H1 (cell line): ENCODE results near the gene CDV3. TPM values are rescaled to one million over a fixed set of nuclear protein-coding genes. Genes with fewer than 3 reads are reported as not detected.

Source experiments
- CTCF ChIA-PET: fragments of 300-600 bp; sonication (Branson Sonifier 250); formaldehyde crosslinking; loops from one replicate; lab custom pipeline; 2021; ENCODE audit not compliant: partially characterized antibody; lab: Charles Lee
- POLR2A ChIA-PET: fragments of 300-600 bp; sonication (Branson Sonifier 250); formaldehyde crosslinking; loops from one replicate; lab custom pipeline; 2021; ENCODE audit warnings: inconsistent platforms; ENCODE audit not compliant: partially characterized antibody; lab: Charles Lee
- DNase-seq, 2 experiments: peaks; one replicate each; pipeline versions ENCODE4 v3.0.0 to v3.0.0-alpha.2; 2010 to 2022; ENCODE audit warnings: low spot score in 2 of 2, low read depth in 1 of 2, mixed read lengths in 1 of 2
- FAIRE-seq: peaks from 2 replicates; lab custom pipeline; 2011; peaks lifted over from hg19 to GRCh38; lab: Jason Lieb, UNC
- H2AFZ ChIP-seq: 2 replicates; pipeline ENCODE4 v1.8.1; 2012; ENCODE audit warnings: low read length, inconsistent platforms
- H2AK5ac ChIP-seq: 2 replicates; pipeline ENCODE4 v1.6.1; 2013; ENCODE audit warnings: low read depth, low read length
- H2BK120ac ChIP-seq: replicated peaks from 2 replicates; pipeline ENCODE3; 2013; ENCODE audit warnings: low read depth, low read length, inconsistent platforms
- H2BK12ac ChIP-seq: 2 replicates; pipeline ENCODE4 v1.6.1; 2013; ENCODE audit warnings: low read depth, low read length
- H2BK15ac ChIP-seq: 2 replicates; pipeline ENCODE4 v1.6.1; 2013; ENCODE audit warnings: low read length
- H2BK20ac ChIP-seq: 2 replicates; pipeline ENCODE4 v1.6.1; 2013; ENCODE audit warnings: low read length
- H2BK5ac ChIP-seq: 2 replicates; pipeline ENCODE4 v1.6.1; 2013; ENCODE audit warnings: low read depth, low read length
- H3K14ac ChIP-seq: 2 replicates; pipeline ENCODE4 v1.6.1; 2013; ENCODE audit warnings: inconsistent platforms; ENCODE audit not compliant: insufficient read length
- H3K18ac ChIP-seq: 2 replicates; pipeline ENCODE4 v1.6.1; 2013; ENCODE audit warnings: low read length; ENCODE audit errors: extremely low read depth
- H3K23ac ChIP-seq: 2 replicates; pipeline ENCODE4 v1.6.1; 2013; ENCODE audit warnings: inconsistent platforms; ENCODE audit not compliant: insufficient read length
- H3K23me2 ChIP-seq: 2 replicates; pipeline ENCODE4 v1.6.1; 2013; ENCODE audit warnings: low read depth, low read length
- H3K27ac ChIP-seq: 2 replicates; pipeline ENCODE4 v1.6.1; 2011; ENCODE audit warnings: low read depth, low read length, inconsistent platforms
- H3K27me3 ChIP-seq, 4 experiments: replicated peaks in 1 of 4; 1 replicate in 1 of 4; 2 replicates in 3 of 4; pipeline versions ENCODE4 v1.6.1 to v1.8.1; 2011 to 2013; ENCODE audit warnings: low read length in 3 of 4, mild to moderate bottlenecking in 3 of 4, inconsistent platforms in 2 of 4, mixed read lengths in 2 of 4, moderate library complexity in 1 of 4; ENCODE audit not compliant: control insufficient read depth in 3 of 4, insufficient read depth in 3 of 4; ENCODE audit errors: extremely low read depth in 1 of 4
- H3K36me3 ChIP-seq, 4 experiments: 2 replicates each; pipeline versions ENCODE4 v1.6.1 to v1.8.1; 2011 to 2013; ENCODE audit warnings: mild to moderate bottlenecking in 4 of 4, low read length in 3 of 4, moderate library complexity in 2 of 4, control low read depth in 1 of 4, inconsistent platforms in 1 of 4; ENCODE audit not compliant: insufficient read depth in 4 of 4, control insufficient read depth in 2 of 4
- H3K4ac ChIP-seq: replicated peaks from 2 replicates; pipeline ENCODE3; 2013; ENCODE audit warnings: low read length, low read depth, mixed read lengths, inconsistent platforms; ENCODE audit not compliant: insufficient read length
- H3K4me1 ChIP-seq, 4 experiments: replicated peaks in 1 of 4; 1 replicate in 1 of 4; 2 replicates in 3 of 4; pipeline versions ENCODE4 v1.6.1 to v1.8.1; 2011 to 2013; ENCODE audit warnings: low read length in 3 of 4, inconsistent platforms in 2 of 4, mixed read lengths in 1 of 4; ENCODE audit not compliant: insufficient read depth in 4 of 4, control insufficient read depth in 3 of 4
- H3K4me2 ChIP-seq, 2 experiments: 2 replicates each; pipeline versions ENCODE4 v1.6.1 to v1.8.1; 2011 to 2013; ENCODE audit warnings: low read depth in 2 of 2, low read length in 2 of 2, control low read depth in 1 of 2, inconsistent platforms in 1 of 2, mild to moderate bottlenecking in 1 of 2; ENCODE audit not compliant: insufficient read depth in 1 of 2
- H3K4me3 ChIP-seq, 4 experiments: fragments of 200-600, 300-600 bp in 1 of 4; sonication (generic), shearing (Covaris generic), sonication (Bioruptor Twin) in 1 of 4; 2 replicates each; pipeline versions ENCODE4 v1.5.1 to v1.8.1; 2011 to 2016; ENCODE audit warnings: low read length in 4 of 4, low read depth in 3 of 4, control low read depth in 2 of 4, inconsistent platforms in 2 of 4, mild to moderate bottlenecking in 2 of 4, mixed read lengths in 1 of 4, moderate library complexity in 1 of 4; ENCODE audit not compliant: insufficient read depth in 2 of 4; ENCODE audit errors: extremely low read depth in 1 of 4
- H3K56ac ChIP-seq: replicated peaks from 2 replicates; pipeline ENCODE3; 2013; ENCODE audit warnings: low read depth, mild to moderate bottlenecking, mixed read lengths, low read length, inconsistent platforms; ENCODE audit not compliant: insufficient read length
- H3K79me1 ChIP-seq: 2 replicates; pipeline ENCODE4 v1.6.1; 2013; ENCODE audit warnings: low read depth, low read length, control low read depth
- H3K79me2 ChIP-seq, 2 experiments: 2 replicates each; pipeline versions ENCODE4 v1.6.1 to v1.8.1; 2012 to 2013; ENCODE audit warnings: low read length in 2 of 2, mild to moderate bottlenecking in 2 of 2, inconsistent platforms in 1 of 2; ENCODE audit not compliant: insufficient read depth in 2 of 2, control insufficient read depth in 1 of 2
- H3K9ac ChIP-seq, 4 experiments: replicated peaks in 1 of 4; 1 replicate in 1 of 4; 2 replicates in 3 of 4; pipeline versions ENCODE4 v1.6.1 to v1.8.1; 2011 to 2013; ENCODE audit warnings: low read depth in 3 of 4, low read length in 3 of 4, control low read depth in 2 of 4, mild to moderate bottlenecking in 2 of 4, moderate library complexity in 2 of 4, inconsistent platforms in 1 of 4; ENCODE audit errors: extremely low read depth in 1 of 4
- H3K9me3 ChIP-seq, 2 experiments: 2 replicates each; pipeline versions ENCODE4 v1.6.1 to v1.8.1; 2012 to 2013; ENCODE audit warnings: mild to moderate bottlenecking in 2 of 2, moderate library complexity in 2 of 2, control low read depth in 1 of 2, inconsistent platforms in 1 of 2, low read depth in 1 of 2, low read length in 1 of 2, mixed read lengths in 1 of 2; ENCODE audit not compliant: insufficient read depth in 2 of 2
- H4K20me1 ChIP-seq, 2 experiments: replicated peaks in 1 of 2; 2 replicates each; pipeline versions ENCODE3 to v1.8.1; 2011 to 2013; ENCODE audit warnings: inconsistent platforms in 2 of 2, low read length in 2 of 2, mild to moderate bottlenecking in 1 of 2; ENCODE audit not compliant: insufficient read depth in 2 of 2, control insufficient read depth in 1 of 2
- H4K5ac ChIP-seq: 2 replicates; pipeline ENCODE4 v1.6.1; 2013; ENCODE audit warnings: low read length, low read depth, mixed read lengths, inconsistent platforms; ENCODE audit not compliant: insufficient read length
- H4K8ac ChIP-seq: 2 replicates; pipeline ENCODE4 v1.8.0; 2013; ENCODE audit warnings: mild to moderate bottlenecking, moderate library complexity, low read length, inconsistent platforms; ENCODE audit not compliant: insufficient read depth; ENCODE audit errors: extremely low read depth
- H4K91ac ChIP-seq: replicated peaks from 2 replicates; pipeline ENCODE3; 2013; ENCODE audit warnings: low read length, mixed read lengths, inconsistent platforms; ENCODE audit not compliant: insufficient read length
- BACH1 ChIP-seq: IDR thresholded peaks from 2 replicates; pipeline ENCODE4 v1.6.1; 2012; ENCODE audit warnings: low read length, improper control_type of control experiment
- CBX8 ChIP-seq: fragments of 300-800, 300-1000 bp; sonication (generic); IDR thresholded peaks from 2 replicates; pipeline ENCODE4 v1.7.1; 2016; ENCODE audit warnings: low read depth, low read length, borderline replicate concordance
- CHD1 ChIP-seq: IDR thresholded peaks from 2 replicates; pipeline ENCODE4 v1.6.1; 2012; ENCODE audit warnings: low read depth, low read length, improper control_type of control experiment
- CTBP2 ChIP-seq: IDR thresholded peaks from 2 replicates; pipeline ENCODE4 v1.7.0; 2011; ENCODE audit warnings: borderline replicate concordance, mild to moderate bottlenecking, moderate library complexity, mixed read lengths, low read length; ENCODE audit not compliant: insufficient read depth, insufficient read length
- EP300 ChIP-seq, 2 experiments: IDR thresholded peaks; 1 replicate in 1 of 2; 2 replicates in 1 of 2; pipeline ENCODE4 v1.6.1; 2011 to 2012; ENCODE audit warnings: low read depth in 2 of 2, low read length in 2 of 2, mild to moderate bottlenecking in 2 of 2, borderline replicate concordance in 1 of 2, inconsistent platforms in 1 of 2, moderate library complexity in 1 of 2
- JUND ChIP-seq: IDR thresholded peaks from 2 replicates; pipeline ENCODE4 v1.6.1; 2011; ENCODE audit warnings: mild to moderate bottlenecking, improper control_type of control experiment, low read length
- NANOG ChIP-seq: IDR thresholded peaks from 2 replicates; pipeline ENCODE4 v1.6.1; 2011; ENCODE audit warnings: low read length, low read depth, mild to moderate bottlenecking, inconsistent platforms; ENCODE audit not compliant: insufficient read depth, poor library complexity, severe bottlenecking
- POU5F1 ChIP-seq: IDR thresholded peaks from 2 replicates; pipeline ENCODE4 v1.6.1; 2011; ENCODE audit warnings: low read depth, mild to moderate bottlenecking, low read length, moderate library complexity
- RXRA ChIP-seq: IDR thresholded peaks from 2 replicates; pipeline ENCODE4 v1.6.1; 2011; ENCODE audit warnings: low read depth, mild to moderate bottlenecking, low read length, moderate library complexity; ENCODE audit not compliant: insufficient read depth
- SAP30 ChIP-seq: fragments of 300-600 bp; sonication (generic); IDR thresholded peaks from 2 replicates; pipeline ENCODE4 v1.7.1; 2012; ENCODE audit warnings: low read length, moderate library complexity, mild to moderate bottlenecking, inconsistent platforms; ENCODE audit not compliant: insufficient read depth, insufficient replicate concordance
- TAF1 ChIP-seq: IDR thresholded peaks from 2 replicates; pipeline ENCODE4 v1.6.1; 2011; ENCODE audit warnings: mild to moderate bottlenecking, low read depth, low read length
- WGBS, 2 experiments: shearing (Covaris generic) in 1 of 2; methylation state at CpG; one replicate each; pipeline versions ENCODE4 v1.1.6 to v1.1.7; 2013 to 2015; ENCODE audit warnings: low lambda C conversion rate in 2 of 2, mixed read lengths in 2 of 2, inconsistent platforms in 1 of 2, low coverage in 1 of 2, missing lambda C conversion rate in 1 of 2; ENCODE audit not compliant: insufficient replicate concordance in 2 of 2, insufficient coverage in 1 of 2, insufficient read length in 1 of 2; ENCODE audit errors: extremely low coverage in 1 of 2, missing lambda C conversion rate in 1 of 2; 5-methylcytosine and 5-hydroxymethylcytosine counted together
- polyA plus RNA-seq, 7 experiments: library from polyadenylated mRNA; depleted of rRNA in 3 of 7; stranded (reverse) in 5 of 7; unstranded in 2 of 7; fragments of >200 nt in 5 of 7; fragments of 200-250 nt in 2 of 7; gene quantifications; 1 replicate in 5 of 7; 2 replicates in 1 of 7; 4 replicates in 1 of 7; pipeline versions ENCODE4 v1.2.1 to v1.2.3, GENCODE V29; 2011 to 2013; ENCODE audit warnings: missing spikeins in 2 of 7, mixed read lengths in 2 of 7
- total RNA-seq: library from RNA; stranded (reverse); fragmentation: NEBNext Ultra II Directional; extraction: Animal tissue kit (Norgen Biotek cat#: 25700); gene quantifications from 2 replicates; pipeline ENCODE4 v1.2.1, GENCODE V29; 2021
- TF ChIP-seq, protein P1 (sequence below): IDR thresholded peaks from 2 replicates; pipeline ENCODE4 v1.6.1; 2012; ENCODE audit warnings: low read length, inconsistent platforms

Gene CDV3
- total and polyA plus RNA-seq, 2 of the 8 experiments (the other 6 are each of a cell fraction or from before 2014, with no cell fraction given) = 29.4 to 163 TPM

DNA sequence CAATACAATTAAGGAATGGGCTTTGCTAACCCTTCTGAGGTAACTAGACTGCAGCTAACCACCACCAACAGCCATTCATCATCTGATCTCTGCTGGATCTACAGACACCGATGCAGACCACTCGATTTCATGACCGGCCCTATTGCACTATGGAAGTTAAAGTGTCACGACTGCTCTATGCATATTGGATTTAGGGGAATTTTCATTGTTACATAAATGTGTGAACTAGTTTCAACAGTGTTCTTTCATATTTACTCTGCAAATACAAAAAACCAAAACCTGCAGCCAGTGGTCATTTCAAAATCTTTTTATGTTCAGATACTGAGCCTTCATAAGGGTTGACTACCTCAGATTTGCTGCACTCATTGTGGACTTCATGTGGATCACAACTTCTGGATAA lies 14.5 kb downstream of the CDV3 start:
- H3K23me2 ChIP-seq = no peaks in the 10 kb centered on the region
- H4K5ac ChIP-seq = no peak overlapping the region
- no peak overlapping the region for H2BK120ac ChIP-seq
- H2AK5ac ChIP-seq = no peak overlapping the region
- H3K23ac ChIP-seq = no peak overlapping the region
- no peak overlapping the region for H3K56ac ChIP-seq
- no peaks in the 10 kb centered on the region for H3K27me3 ChIP-seq
- no peak overlapping the region for H3K4me2 ChIP-seq
- H2BK5ac ChIP-seq = no peak overlapping the region
- no peak overlapping the region for H4K91ac ChIP-seq
- no peak overlapping the region for H2BK15ac ChIP-seq
- DNase-seq (no peak), FAIRE-seq (no peak)
- H2BK12ac ChIP-seq = no peak overlapping the region
- H3K9ac ChIP-seq = no peak overlapping the region
- H3K27ac ChIP-seq = no peak overlapping the region
- no peaks in the 10 kb centered on the region for H3K9me3 ChIP-seq
- H2BK20ac ChIP-seq = no peak overlapping the region
- H3K4me1 ChIP-seq = no peaks in the 10 kb centered on the region
- POLR2A ChIA-PET = interaction anchor here (1.5 to 2.1 kb wide), 2 partner anchors 9 to 14 kb away, joined by 7 to 13 read pairs; partner anchors contain the start of gene CDV3
- 90% methylated on average over 4 of the region's 4 CpGs; no CpG with 5 or more reads in 1 of the 2 experiments for WGBS, 2 experiments
- no peaks in the 10 kb centered on the region for H3K79me1 ChIP-seq
- no peak overlapping the region for H3K18ac ChIP-seq
- CTCF ChIA-PET = interaction anchor here (1.1 kb wide), 1 partner anchor 10 kb away, joined by 5 read pairs; no protein-coding TSS in a partner anchor
- H3K14ac ChIP-seq = no peak overlapping the region
- H3K4me3 ChIP-seq = no peak overlapping the region
- no peak overlapping the region for H3K4ac ChIP-seq
- H4K8ac ChIP-seq = no peak overlapping the region
- no peak overlapping the region for H2AFZ ChIP-seq
- 0 out of 4 replicates have a peak, but pooled peaks cover 0 to 3% of the 10 kb centered on the region in 2 experiments for H3K79me2 ChIP-seq
- peaks cover 3 to 13% of the 10 kb centered on the region in 2 experiments for H4K20me1 ChIP-seq
- peaks cover 23 to 68% (median 53%) of the 10 kb centered on the region in 4 experiments for H3K36me3 ChIP-seq
- TF ChIP-seq TAF1 = no peak
- no peak for TF ChIP-seq EP300 (IDR thresholded peaks at IDR 0.05; ENCODE audit: borderline replicate concordance in 1 of 2, low read depth in 2 of 2, low read length in 2 of 2)
- no peak for TF ChIP-seq CTBP2
- TF ChIP-seq POU5F1 = no peak
- TF ChIP-seq BACH1 = no peak
- no peak for TF ChIP-seq CHD1
- TF ChIP-seq, protein P1, sequence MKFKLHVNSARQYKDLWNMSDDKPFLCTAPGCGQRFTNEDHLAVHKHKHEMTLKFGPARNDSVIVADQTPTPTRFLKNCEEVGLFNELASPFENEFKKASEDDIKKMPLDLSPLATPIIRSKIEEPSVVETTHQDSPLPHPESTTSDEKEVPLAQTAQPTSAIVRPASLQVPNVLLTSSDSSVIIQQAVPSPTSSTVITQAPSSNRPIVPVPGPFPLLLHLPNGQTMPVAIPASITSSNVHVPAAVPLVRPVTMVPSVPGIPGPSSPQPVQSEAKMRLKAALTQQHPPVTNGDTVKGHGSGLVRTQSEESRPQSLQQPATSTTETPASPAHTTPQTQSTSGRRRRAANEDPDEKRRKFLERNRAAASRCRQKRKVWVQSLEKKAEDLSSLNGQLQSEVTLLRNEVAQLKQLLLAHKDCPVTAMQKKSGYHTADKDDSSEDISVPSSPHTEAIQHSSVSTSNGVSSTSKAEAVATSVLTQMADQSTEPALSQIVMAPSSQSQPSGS = no peak
- no peak for TF ChIP-seq NANOG
- no peak for TF ChIP-seq RXRA
- TF ChIP-seq JUND = no peak
- no peak for TF ChIP-seq CBX8
- TF ChIP-seq SAP30 = no peak
